NCI-H1930 (cell line): ENCODE data around the gene HOMER2.

Source experiments
- DNase-seq, 2 experiments: peaks; one replicate each; lab custom pipeline; 2025; lab: John Stamatoyannopoulos, UW

Gene HOMER2

GRCh38 chr15:82928711-82929110, 23.8 kb downstream of the HOMER2 start:
- DNase-seq = no peak

DNA sequence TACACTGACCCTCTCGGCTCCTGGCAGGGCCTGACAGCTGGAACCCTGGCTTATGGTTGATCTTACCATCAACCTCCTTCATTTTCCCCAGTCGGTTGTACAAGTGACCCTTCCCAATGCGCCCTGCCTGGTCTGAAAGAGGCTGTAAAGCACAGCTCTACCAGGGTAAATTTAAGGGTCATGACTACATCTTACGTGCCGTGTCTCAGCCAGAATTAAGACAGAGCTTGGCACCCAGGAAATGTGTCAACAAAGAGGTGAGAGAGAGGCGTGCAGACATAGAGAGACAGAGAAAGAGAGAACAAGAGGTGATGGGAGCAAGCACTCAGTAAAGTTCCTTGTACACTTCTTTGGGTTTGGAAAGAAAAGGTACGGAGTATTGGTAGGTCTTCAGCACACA, 28.8 kb downstream of the HOMER2 start:
- DNase-seq = no peak

- no peak for DNase-seq
Observed at GRCh38 chr15:82922737-82923136, 29.8 kb downstream of the HOMER2 start.

DNA sequence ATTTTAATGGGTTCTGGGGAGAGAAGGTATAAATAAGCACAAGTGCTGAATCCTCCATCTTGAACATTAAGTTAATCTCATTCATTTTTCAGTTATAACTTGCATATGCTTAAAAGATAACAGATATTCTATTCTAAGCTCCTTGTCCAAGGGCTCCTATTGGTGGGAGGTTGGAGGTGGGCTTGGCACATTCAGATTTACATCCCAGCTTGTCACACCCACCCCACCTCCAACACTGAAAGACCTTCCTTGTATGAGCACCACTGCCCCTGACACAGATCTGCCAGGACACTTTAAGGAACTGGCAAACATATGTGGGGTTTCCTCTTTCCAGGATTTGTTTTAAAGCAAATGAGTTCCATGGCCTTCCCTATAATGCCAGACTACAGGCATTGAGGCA, 30.6 kb downstream of the HOMER2 start:
- no peak for DNase-seq

GRCh38 chr15:82921242-82921641, 31.3 kb downstream of the HOMER2 start:
- DNase-seq = no peak

DNA sequence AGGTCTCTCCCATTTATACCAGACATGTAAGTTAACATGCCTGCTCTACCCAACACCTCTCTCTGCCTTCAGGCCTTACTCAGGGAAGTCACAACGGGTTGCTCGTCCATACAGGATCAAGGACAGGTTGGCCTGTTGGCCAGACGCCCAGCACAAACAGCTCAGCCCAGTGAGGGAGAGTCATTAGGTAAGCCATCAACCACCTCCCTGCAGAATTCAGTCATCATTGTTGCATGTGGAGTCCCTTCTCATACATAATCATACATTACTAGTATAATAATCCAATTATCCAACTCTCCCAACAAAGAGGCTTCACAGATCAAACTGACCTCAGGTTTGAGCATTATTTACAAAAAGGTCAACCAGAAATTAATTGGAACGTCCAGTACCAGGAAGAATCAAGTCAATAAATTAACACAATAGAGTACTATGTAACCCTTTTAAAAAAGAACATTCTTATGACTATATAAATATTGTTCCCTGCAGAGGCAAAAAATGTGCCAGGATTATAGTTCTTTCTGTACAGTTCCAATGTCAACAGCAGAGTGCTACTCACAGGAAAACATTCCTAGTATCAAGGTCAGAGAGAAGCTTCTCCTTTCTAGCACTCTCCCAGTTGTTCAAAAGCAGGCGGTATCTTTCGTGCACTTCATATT, 33.2 kb downstream of the HOMER2 start:
- DNase-seq = no peak

DNA sequence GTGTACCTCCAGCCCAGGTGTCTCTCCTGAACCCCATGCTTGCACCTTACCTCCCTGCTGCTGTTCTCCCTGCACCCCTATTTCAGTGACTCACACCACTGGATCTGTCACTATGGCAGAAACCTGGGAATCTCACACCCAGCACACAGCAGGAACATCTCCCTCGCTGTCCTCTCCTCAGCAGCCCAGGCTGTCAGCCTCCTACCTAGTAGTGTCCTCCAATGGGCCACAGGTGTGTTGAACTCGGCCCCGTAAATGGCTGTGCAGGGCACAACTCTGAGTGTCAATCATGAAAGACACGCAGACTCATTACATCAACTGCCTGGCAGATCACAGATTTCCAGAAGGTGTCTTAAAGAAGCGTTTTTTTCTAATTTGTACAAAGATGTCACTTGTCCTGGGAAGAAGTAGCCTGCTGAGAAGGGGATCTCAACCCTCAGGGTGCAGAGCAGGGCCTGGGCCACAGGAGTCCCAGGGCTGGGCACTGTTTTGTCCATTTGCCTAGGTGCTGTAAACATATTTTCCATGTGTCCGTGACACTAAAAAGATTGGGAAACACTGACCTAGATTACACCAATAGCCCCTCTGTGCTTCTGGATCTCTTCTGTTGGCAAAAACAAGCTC, 33.8 kb downstream of the HOMER2 start:
- no peak for DNase-seq

DNA sequence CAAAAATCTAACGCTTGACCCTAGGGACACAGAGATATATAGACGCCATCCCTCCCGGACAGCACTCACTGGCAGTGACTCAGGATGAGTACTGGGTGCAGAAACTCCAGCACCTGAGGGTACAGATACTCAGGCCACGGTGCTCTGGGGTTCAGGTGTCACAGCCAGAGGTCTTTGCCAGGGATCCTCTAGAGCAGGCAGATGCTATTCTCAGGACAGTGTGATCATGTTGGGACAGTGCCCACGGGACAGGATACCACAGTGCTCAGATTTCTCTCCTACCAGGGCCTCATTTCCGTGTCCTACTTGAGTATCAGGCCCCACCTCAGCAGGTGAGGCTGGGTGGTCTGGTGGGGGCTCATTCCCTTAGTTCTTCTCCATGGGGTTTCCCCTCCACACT, 34.4 kb downstream of the HOMER2 start:
- no peak for DNase-seq

DNA sequence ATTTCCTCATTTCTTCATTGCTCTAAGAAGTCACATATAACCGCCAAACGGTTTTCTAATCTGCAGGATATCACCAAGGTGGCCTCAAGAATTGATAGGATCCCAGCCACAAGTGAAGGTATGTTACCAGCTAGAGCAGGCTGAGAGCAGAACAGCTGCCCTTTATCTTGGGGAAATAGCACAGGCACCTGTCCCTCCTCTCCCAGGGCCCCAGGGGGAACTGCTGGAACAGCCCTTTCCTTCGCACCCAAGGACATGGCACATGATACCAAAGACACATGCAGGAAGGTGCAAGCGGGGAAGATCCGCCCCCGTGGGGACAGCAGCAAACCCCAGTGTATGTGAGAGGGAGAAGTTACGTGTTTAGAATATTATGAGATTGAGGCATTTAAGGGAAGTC, 35.3 kb downstream of the HOMER2 start:
- DNase-seq = no peak

- no peak for DNase-seq
Observed at GRCh38 chr15:82916161-82916952, 36.2 kb downstream of the HOMER2 start.

- DNase-seq = no peak
Observed at GRCh38 chr15:82914396-82914795, 38.1 kb downstream of the HOMER2 start.

- DNase-seq = no peak
Observed at GRCh38 chr15:82911458-82911857, 41.1 kb downstream of the HOMER2 start.

- no peak for DNase-seq
Observed at GRCh38 chr15:82910721-82911120, 41.8 kb downstream of the HOMER2 start.

DNA sequence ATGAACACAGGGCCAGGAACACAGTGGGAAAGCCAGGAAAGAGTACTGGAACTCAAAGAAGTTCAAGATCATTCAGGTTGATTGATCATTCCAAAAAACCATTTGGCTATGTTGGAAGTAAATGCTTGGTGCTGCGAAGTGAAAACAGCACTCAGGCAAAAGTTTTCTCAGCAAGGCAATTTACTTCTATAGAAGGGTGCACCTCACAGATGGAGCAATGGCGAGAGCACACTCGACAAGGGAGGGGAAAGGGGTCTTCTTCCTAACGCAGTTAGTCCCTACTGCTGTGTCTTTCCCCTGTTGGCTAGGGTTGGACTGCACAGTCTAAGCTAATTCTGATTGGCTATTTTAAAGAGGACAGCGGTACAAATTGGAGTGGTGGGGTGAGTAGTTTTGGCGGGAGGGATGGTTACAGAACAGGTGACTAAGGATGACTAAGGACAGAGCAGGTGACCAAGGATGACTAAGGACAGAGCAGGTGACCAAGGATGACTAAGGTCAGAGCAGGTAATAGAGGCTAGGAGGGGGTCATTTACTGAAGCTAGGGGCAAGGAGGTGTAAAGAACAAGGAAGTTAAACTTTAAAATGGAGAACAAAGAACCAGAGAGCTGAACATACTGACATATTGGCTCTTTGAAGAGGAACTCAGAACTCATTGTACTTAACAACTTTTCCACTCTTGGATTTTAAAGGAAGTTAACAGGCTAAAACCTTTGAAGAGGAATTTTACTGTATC, 43.3 kb downstream of the HOMER2 start:
- no peak for DNase-seq

- DNase-seq = no peak
Observed at GRCh38 chr15:82907350-82907749, 45.2 kb downstream of the HOMER2 start.

DNA sequence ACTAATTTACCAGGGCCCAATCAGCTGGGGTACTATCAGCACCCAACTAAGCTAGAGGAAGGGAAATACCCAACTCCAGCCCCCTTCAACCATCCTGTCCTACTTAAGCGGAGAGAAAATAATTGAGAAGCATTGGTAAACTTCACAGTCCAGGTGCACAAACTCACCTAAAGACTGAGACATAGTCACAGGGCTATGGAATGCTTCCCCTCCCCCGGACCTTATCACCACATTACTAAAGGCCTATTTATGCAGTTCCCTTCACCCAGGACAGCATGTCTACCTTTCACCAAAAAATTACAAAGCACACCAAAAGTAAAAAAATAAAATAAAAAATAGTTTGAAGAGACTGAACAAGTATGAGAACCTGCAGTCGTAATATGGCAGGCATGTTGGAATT, 47.9 kb downstream of the HOMER2 start:
- no peak for DNase-seq

DNA sequence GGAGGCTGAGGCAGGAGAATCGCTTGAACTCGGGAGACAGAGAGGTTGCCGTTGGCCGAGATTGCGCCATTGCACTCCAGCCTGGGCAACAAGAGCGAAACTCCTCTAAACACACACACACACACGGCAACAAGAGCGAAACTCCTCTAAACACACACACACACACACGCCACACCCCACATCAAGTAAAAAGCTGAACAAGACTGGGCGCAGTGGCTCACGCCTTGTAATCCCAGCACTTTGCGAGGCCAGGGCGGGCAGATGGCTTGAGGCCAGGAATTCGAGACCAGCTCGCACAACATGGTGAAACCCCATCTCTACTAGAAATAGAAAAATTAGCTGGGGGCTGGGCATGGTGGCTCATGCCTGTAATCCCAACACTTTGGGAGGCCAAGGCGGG, 49.0 kb downstream of the HOMER2 start:
- DNase-seq = no peak

- DNase-seq = no peak
Observed at GRCh38 chr15:82901114-82901805, 51.3 kb downstream of the HOMER2 start.

DNA sequence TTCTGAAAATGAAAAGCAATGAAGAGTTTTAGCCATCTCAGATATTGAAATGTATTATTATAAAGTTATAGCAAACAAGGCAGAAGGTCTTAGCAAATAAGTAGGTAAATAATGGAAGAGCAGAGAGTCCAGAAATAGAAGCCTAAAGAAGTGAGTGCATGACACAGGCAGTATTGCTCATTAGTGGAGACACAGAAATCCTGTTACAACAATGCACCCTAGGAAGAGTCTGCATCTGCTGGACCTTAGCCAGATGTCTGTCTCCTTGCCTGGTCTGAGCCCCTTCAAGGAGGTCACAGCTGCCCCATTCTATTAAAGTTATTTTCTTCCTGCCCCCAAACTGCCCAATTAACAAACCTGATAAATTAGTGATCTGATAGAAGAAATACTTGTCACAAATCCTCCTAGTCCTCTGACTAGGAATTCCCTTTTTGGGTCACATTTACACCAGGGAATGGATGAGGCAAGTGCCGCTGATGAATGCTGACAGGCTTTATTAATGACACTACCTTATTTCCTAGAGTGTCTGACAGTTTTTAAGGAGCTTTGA, 51.9 kb downstream of the HOMER2 start:
- DNase-seq = no peak

DNA sequence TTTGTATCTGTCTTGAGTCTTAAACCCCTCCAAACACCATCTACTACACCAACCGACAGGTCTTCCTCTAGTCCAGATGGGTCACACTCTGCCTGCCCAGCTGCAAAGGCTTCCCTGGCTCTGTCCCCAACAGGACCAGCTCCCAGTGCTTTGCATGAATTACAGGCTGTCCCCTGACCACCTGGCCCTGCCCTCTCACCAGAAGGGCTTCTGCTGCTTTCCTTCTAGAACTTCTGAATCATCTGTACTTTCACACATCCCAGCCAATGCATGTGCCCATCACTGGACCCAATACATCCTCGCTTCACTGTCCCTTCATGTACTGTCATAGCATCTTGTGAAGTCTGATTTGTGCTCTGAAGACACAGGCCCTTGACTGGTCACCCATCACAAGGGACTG, 53.6 kb downstream of the HOMER2 start:
- DNase-seq = no peak

DNA sequence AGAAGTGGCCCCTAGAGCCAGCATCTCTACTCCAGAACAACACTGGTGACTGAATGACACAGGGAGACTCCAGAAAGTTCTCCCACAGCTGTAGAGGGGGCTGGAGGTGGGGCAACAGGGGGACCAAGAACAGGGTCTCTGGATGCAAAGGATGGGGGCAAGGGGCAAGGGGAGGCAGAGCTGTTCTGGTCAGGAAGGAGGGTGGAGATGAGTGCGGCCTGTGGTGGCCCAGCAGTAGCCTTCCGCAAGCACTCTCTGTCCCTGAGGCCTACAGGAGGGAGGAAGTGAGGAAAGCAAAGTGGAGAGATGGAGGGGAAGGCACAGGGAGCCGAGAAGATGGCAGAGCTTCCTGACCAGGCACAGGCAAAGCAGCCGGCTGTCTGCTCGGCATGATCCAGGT, 56.5 kb downstream of the HOMER2 start:
- DNase-seq = no peak
